GM12878 (cell line): ENCODE data around the gene CCDC43. TPM values are rescaled to one million over a fixed set of nuclear protein-coding genes. Genes with fewer than 3 reads are reported as not detected.

Source experiments
- ATAC-seq: fragments of 200-7000 bp; cut with Tn5 transposase; 3 replicates; pipeline ENCODE4 v1.9.1; 2020; ENCODE audit warnings: mild to moderate bottlenecking, moderate library complexity
- BruUV-seq: library from RNA; stranded (reverse); fragments of 400-500 nt; replicated peaks from 2 replicates; lab custom pipeline; 2021; lab: Mats Ljungman, UMichigan
- CTCF ChIA-PET: fragments of 300-600 bp; sonication (Branson Sonifier 250); formaldehyde crosslinking; extraction: SDS; loops from one replicate; lab custom pipeline; 2021; ENCODE audit warnings: inconsistent platforms; lab: Yijun Ruan, JAX
- POLR2A ChIA-PET: fragments of 350-600 bp; formaldehyde crosslinking; extraction: SDS; loops from one replicate; lab custom pipeline; 2021; ENCODE audit warnings: inconsistent platforms; lab: Charles Lee
- RAD21 ChIA-PET: fragments of 300-600 bp; sonication (Branson Sonifier 250); formaldehyde crosslinking; loops from one replicate; lab custom pipeline; 2023; ENCODE audit warnings: antibody characterized with exemption; ENCODE audit not compliant: unreplicated experiment; lab: Charles Lee
- SMC1A ChIA-PET: fragments of 300-600 bp; sonication (Branson Sonifier 250); formaldehyde crosslinking; loops from one replicate; lab custom pipeline; 2023; ENCODE audit not compliant: unreplicated experiment, uncharacterized antibody; lab: Charles Lee
- DNase-seq: peaks from one replicate; pipeline ENCODE4 v3.0.0-alpha.2; 2011; ENCODE audit warnings: low read depth, low spot score
- FAIRE-seq: peaks from 3 replicates; lab custom pipeline; 2011; peaks lifted over from hg19 to GRCh38; lab: Jason Lieb, UNC
- H2AFZ ChIP-seq: 2 replicates; pipeline ENCODE4 v1.6.0; 2011; ENCODE audit warnings: low read depth, low read length, control low read depth; ENCODE audit not compliant: control insufficient read depth
- H3K27ac ChIP-seq: 2 replicates; pipeline ENCODE4 v1.5.1; 2011; ENCODE audit warnings: control low read depth; ENCODE audit not compliant: control insufficient read depth, insufficient read depth
- H3K27me3 ChIP-seq, 2 experiments: replicated peaks in 1 of 2; 2 replicates each; pipeline versions ENCODE4 v1.6.0 to v1.6.1; 2011; ENCODE audit warnings: low read length in 1 of 2; ENCODE audit not compliant: control insufficient read depth in 2 of 2, insufficient read depth in 2 of 2
- H3K36me3 ChIP-seq, 2 experiments: 2 replicates each; pipeline ENCODE4 v1.5.1; 2011; ENCODE audit warnings: low read length in 1 of 2; ENCODE audit not compliant: control insufficient read depth in 2 of 2, insufficient read depth in 2 of 2
- H3K4me1 ChIP-seq: 2 replicates; pipeline ENCODE4 v1.6.1; 2011; ENCODE audit warnings: mild to moderate bottlenecking, low read length, moderate library complexity, mixed read lengths; ENCODE audit not compliant: control insufficient read depth, insufficient read depth
- H3K4me2 ChIP-seq: 2 replicates; pipeline ENCODE4 v1.6.0; 2011; ENCODE audit warnings: control low read depth; ENCODE audit not compliant: control insufficient read depth, insufficient read depth
- H3K4me3 ChIP-seq: fragments of 200-600 bp; sonication (generic); 2 replicates; pipeline ENCODE4 v1.5.1; 2016
- H3K79me2 ChIP-seq: 2 replicates; pipeline ENCODE4 v1.6.0; 2011; ENCODE audit warnings: low read length; ENCODE audit not compliant: control insufficient read depth, insufficient read depth
- H3K9ac ChIP-seq: 2 replicates; pipeline ENCODE4 v1.8.0; 2011; ENCODE audit warnings: low read length, control low read depth, mixed read lengths; ENCODE audit not compliant: control insufficient read depth, insufficient read depth
- H3K9me3 ChIP-seq: replicated peaks from 3 replicates; pipeline ENCODE4 v1.5.1; 2011; ENCODE audit warnings: mild to moderate bottlenecking, low read length; ENCODE audit not compliant: control insufficient read depth, insufficient read depth
- H4K20me1 ChIP-seq: 2 replicates; pipeline ENCODE4 v1.6.0; 2011; ENCODE audit not compliant: control insufficient read depth, insufficient read depth
- CREB1 ChIP-seq: IDR thresholded peaks from 2 replicates; pipeline ENCODE4 v1.6.1; 2012; ENCODE audit warnings: low read depth, mild to moderate bottlenecking, inconsistent platforms
- CUX1 ChIP-seq: IDR thresholded peaks from 2 replicates; pipeline ENCODE4 v1.6.1; 2012; ENCODE audit warnings: improper control_type of control experiment, low read depth, low read length; ENCODE audit not compliant: insufficient replicate concordance
- ESRRA ChIP-seq: IDR thresholded peaks from 2 replicates; pipeline ENCODE4 v1.6.1; 2012; ENCODE audit warnings: mild to moderate bottlenecking, low read length, improper control_type of control experiment
- HCFC1 ChIP-seq: fragments of 150-350 bp; IDR thresholded peaks from 2 replicates; pipeline ENCODE4 v1.6.1; 2014; ENCODE audit warnings: low read length
- SIN3A ChIP-seq: IDR thresholded peaks from 2 replicates; pipeline ENCODE4 v1.6.1; 2012; ENCODE audit warnings: low read depth, low read length, improper control_type of control experiment
- ZNF592 ChIP-seq: fragments of 450-650 bp; IDR thresholded peaks from 2 replicates; pipeline ENCODE4 v1.6.1; 2017; ENCODE audit warnings: mild to moderate bottlenecking, moderate library complexity
- ZNF622 ChIP-seq: fragments of 450-650 bp; IDR thresholded peaks from 2 replicates; pipeline ENCODE4 v1.6.1; 2017; ENCODE audit warnings: mild to moderate bottlenecking, inconsistent platforms
- ZZZ3 ChIP-seq: IDR thresholded peaks from 2 replicates; pipeline ENCODE4 v1.6.1; 2011; ENCODE audit warnings: low read depth; ENCODE audit not compliant: control insufficient read depth, insufficient read length
- WGBS: methylation state at CpG from one replicate; pipeline ENCODE4 v1.1.6; 2016; ENCODE audit warnings: low lambda C conversion rate; ENCODE audit not compliant: insufficient replicate concordance, insufficient coverage; ENCODE audit errors: missing lambda C conversion rate; 5-methylcytosine and 5-hydroxymethylcytosine counted together
- in situ Hi-C: fragments of 300-500 bp; cut with MboI; formaldehyde crosslinking; loops from 9 replicates; pipeline ENCODE4 v1.14.3; 2018; ENCODE audit warnings: mixed read lengths
- intact Hi-C: fragments of 100-400 bp; cut with micrococcal nuclease; formaldehyde crosslinking; loops from one replicate; pipeline ENCODE4 v1.14.2; 2022; ENCODE audit not compliant: unreplicated experiment
- polyA plus RNA-seq, 11 experiments: library from polyadenylated mRNA; depleted of rRNA in 4 of 11; unstranded in 6 of 11; stranded (reverse) in 5 of 11; fragments of >200 nt; fragmentation: Nextera tagmentation in 4 of 11; fragmentation: Illumina TruSeq in 1 of 11; extraction: Ambion mirVana in 4 of 11; extraction: Trizol in 1 of 11; gene quantifications; 1 replicate in 1 of 11; 2 replicates in 10 of 11; pipeline versions ENCODE4 v1.2.1 to v1.2.3, GENCODE V29; 2011 to 2016; ENCODE audit warnings: inconsistent platforms in 2 of 11, missing spikeins in 2 of 11, low read depth in 1 of 11
- total RNA-seq, 4 experiments: library from RNA; depleted of rRNA in 3 of 4; stranded (reverse); fragments of >200 nt in 3 of 4; fragmentation: Illumina TruSeq in 1 of 4; extraction: Trizol in 1 of 4; gene quantifications; 2 replicates each; pipeline versions ENCODE4 v1.2.1 to v1.2.3, GENCODE V29; 2013 to 2021

CCDC43 gene
- total and polyA plus RNA-seq, 10 of the 15 experiments (the other 5 are each of a cell fraction or from before 2014, with no cell fraction given): 10.8 to 42.3 (median 24.1) TPM

- no peak for DNase-seq
- ChIA-PET POLR2A (no interaction called here), CTCF (interaction anchor here (1.0 kb wide), 1 partner anchor 78 kb away, joined by 3 read pairs; no protein-coding TSS in a partner anchor), RAD21 (no interaction called here), SMC1A (no interaction called here)
- Histone ChIP-seq H4K20me1 (no peaks in the 10 kb centered on the region), H3K27ac (no peak overlapping the region), H3K4me3 (no peak overlapping the region), H3K4me1 (no peaks in the 10 kb centered on the region), H3K27me3 (peaks cover 0 to 2% of the 10 kb centered on the region in 2 experiments; a peak in 2 of 4 replicates), H3K36me3 (no peaks in the 10 kb centered on the region), H3K9ac (no peak overlapping the region), H3K9me3 (no peaks in the 10 kb centered on the region; the same call in 2 of the 3 replicates), H3K4me2 (no peak overlapping the region), H3K79me2 (no peaks in the 10 kb centered on the region), H2AFZ (no peak overlapping the region)
- WGBS: no CpG with 5 or more reads among the region's 3 CpGs
- TF ChIP-seq HCFC1: no peak
- no peak for FAIRE-seq
- in situ Hi-C loops: no loop called here
- ATAC-seq: no peak
- intact Hi-C loops: no loop called here
- BruUV-seq: no TSS peak
Observed at GRCh38 chr17:44653384-44653783, 36.2 kb downstream of the CCDC43 start.

GRCh38 chr17:44652727-44653126 is 36.8 kb downstream of the CCDC43 start:
- ATAC-seq: no peak
- Histone ChIP-seq H3K4me1 (no peaks in the 10 kb centered on the region), H3K27me3 (peaks cover 0 to 2% of the 10 kb centered on the region in 2 experiments; a peak in 2 of 4 replicates), H3K9ac (no peak overlapping the region), H3K27ac (no peak overlapping the region), H2AFZ (no peak overlapping the region), H3K36me3 (no peaks in the 10 kb centered on the region), H3K79me2 (no peaks in the 10 kb centered on the region), H3K9me3 (no peaks in the 10 kb centered on the region; the same call in 2 of the 3 replicates), H4K20me1 (no peaks in the 10 kb centered on the region), H3K4me3 (no peak overlapping the region), H3K4me2 (no peak overlapping the region)
- ChIA-PET RAD21 (no interaction called here), SMC1A (no interaction called here), POLR2A (no interaction called here), CTCF (no interaction called here)
- no TSS peak for BruUV-seq
- 67% methylated on average over 8 of the region's 8 CpGs for WGBS
- intact Hi-C loops (no loop called here), in situ Hi-C loops (no loop called here)
- DNase-seq: no peak
- FAIRE-seq: no peak
- no peak for TF ChIP-seq ZNF592
- TF ChIP-seq CREB1: no peak
- no peak for TF ChIP-seq CUX1
- no peak for TF ChIP-seq ZZZ3
- no peak for TF ChIP-seq ZNF622
- no peak for TF ChIP-seq SIN3A
- no peak for TF ChIP-seq ESRRA
